HG02981 (cell line): ENCODE results near the gene CCDC188.

Source experiments
- ATAC-seq: cut with Tn5 transposase; IDR thresholded peaks from one replicate; pipeline ENCODE4 v1.9.1; 2021; ENCODE audit warnings: mild to moderate bottlenecking, moderate library complexity; ENCODE audit not compliant: unreplicated experiment

Gene CCDC188

GRCh38 chr22:20151276-20151588 is 377 bp upstream of the CCDC188 start:
- ATAC-seq, result no peak

- no peak for ATAC-seq
Observed at GRCh38 chr22:20149257-20150250, 1.3 kb downstream of the CCDC188 start.

- ATAC-seq, result no peak
Observed at GRCh38 chr22:20148414-20148813, 2.4 kb downstream of the CCDC188 start.

GRCh38 chr22:20147237-20147988 is 3.4 kb downstream of the CCDC188 start:
- no peak for ATAC-seq

DNA sequence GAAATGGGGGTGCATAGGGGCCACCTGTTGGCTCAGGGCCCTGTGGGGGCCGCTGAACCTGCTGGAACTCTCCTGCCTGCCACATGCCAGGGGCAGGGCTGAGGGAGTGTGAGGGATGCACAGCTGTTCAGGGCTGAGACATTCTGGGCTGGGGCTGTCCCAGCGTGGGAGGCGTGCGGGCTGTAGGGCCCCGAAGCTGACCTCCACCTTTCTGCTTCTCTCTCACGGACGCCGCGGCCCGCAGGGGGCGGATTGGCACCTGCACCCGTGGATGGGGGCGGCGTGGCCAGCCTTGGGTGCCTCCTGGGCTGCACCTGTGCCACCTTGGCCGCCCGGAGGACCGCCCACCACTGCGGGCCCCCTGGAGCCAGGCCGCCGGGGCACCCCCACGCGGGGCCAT is 4.1 kb downstream of the CCDC188 start:
- no peak for ATAC-seq

- ATAC-seq, result no peak
Observed at GRCh38 chr22:20145832-20146223, 5.0 kb downstream of the CCDC188 start.

DNA sequence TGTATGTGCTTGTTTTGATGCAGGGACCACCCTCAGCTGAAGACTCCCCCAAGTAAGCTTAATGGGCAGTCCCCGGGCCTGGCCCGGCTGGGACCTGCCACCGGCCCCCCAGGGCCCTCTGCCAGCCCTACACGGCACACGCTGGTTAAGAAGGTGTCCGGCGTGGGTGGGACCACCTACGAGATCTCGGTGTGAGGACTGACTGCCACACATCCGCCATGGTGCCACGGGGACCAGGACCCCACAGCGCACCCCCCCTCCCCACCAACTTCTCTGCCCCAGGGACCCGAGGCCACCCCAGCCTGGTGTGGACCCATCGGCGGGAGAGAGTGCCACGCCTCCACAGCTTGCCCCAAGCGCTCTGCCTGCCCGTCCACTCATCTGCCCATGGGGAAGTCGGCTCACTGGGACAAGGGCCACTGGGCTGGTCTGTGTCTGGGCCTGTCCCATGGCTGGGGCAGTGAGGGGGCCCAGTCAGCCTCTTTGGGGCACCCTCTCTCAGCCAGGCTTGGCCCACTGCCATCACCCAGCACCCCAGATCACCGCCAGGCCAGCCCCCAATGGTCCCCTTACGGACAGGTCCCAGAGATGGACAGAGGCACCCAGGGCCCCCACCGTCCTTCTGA is 5.5 kb downstream of the CCDC188 start:
- no peak for ATAC-seq

DNA sequence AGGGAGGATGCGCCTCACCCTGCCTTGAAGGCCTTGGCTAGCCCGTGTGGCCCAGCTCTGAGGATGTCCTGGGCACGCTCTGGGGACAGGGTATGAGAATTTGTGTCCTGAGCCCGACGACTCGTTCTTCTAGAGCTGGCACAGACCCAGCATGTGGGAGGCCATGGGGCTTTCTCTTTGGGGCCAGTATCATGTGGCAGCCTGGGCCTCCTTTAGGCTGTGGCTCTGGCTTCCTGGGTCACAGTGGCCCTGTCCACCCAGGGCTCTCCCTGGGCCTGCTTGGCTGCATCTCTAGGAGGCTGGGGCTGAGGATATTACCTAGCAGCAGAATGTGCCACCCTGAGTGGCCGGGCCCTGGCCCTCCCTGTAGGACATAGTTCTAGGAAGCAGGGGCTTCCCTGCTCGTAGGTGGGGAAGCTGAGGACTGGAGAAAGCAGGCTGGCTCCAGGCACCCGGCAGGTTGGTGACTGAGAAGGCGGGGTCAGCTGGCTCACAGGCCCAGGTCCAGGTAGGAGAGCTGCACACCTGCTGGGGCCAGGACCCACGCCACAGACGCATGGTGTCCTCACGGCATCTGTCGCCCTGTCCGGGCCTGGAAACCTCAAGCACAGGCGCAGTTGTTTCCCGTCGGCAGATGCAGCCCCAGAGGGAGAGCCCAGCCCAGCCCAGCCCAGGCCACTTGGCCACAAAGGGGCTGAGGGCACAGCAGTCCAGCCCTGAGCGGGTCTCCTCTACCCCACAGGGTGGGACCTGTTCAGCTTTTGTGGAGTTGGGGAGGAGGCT is 6.8 kb downstream of the CCDC188 start:
- ATAC-seq, result no peak

GRCh38 chr22:20142711-20143621 is 7.9 kb downstream of the CCDC188 start:
- no peak for ATAC-seq

GRCh38 chr22:20141186-20142077 is 9.4 kb downstream of the CCDC188 start:
- no peak for ATAC-seq

GRCh38 chr22:20140521-20140964 is 10.3 kb downstream of the CCDC188 start:
- no peak for ATAC-seq

DNA sequence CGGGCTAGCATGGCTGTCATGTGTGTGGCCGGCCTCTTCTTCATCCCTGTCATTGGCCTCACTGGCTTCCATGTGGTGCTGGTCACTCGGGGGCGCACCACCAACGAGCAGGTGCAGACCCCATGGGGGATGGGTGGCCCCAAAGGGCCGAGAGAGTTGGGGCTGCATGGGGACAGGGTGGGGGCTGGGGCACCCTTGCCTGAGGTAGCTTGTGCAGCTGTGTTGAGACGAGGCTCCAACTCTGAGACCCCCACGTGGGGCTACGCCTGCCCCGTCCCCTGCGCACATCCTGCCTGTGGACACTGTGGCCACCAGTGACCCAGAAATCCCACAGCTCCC is 10.8 kb downstream of the CCDC188 start:
- ATAC-seq, result no peak

DNA sequence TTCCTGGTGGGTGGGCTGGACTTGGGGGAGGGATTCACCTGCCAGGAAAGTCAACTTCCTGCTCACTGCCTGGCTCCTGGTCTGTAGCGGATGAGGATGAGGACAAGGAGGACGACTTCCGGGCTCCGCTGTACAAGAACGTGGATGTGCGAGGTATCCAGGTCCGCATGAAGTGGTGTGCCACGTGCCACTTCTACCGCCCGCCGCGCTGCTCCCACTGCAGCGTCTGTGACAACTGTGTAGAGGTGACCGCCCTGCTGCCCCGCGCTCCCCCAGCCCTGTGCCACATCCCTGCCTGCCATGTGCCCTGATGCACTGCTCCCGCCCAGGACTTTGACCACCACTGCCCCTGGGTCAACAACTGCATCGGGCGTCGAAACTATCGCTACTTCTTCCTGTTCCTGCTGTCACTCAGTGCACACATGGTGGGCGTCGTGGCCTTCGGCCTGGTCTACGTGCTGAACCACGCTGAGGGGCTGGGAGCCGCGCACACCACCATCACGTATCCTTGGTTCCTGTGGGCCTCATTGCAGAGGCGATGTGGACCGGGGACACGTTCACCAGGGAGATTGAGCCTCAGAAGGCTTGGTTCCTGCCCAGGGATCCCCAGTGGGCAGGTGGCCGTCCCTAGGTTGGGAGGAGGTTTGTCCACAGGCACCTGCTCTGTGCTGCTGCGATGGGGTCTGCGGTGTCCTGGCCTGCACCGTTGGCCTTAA is 11.3 kb downstream of the CCDC188 start:
- ATAC-seq, result no peak

DNA sequence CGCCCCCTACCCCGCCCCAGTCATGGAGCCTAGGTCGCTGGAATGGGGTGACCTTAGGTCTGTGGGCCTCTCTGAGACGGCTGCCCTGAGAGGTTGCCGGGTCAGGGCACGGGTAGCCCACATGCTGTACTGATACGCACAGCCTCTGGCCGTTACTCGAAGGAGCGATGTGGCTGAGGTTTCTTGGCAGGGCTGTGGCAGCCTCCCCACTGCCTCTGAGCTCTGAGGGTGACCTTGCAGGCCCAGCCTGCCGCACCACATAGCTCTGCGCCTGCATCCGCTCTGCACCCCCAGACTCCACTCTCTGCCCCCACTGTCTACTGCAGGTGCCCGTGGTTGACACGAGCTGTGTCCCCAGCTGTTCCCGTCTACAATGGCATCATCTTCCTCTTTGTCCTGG is 12.0 kb downstream of the CCDC188 start:
- no peak for ATAC-seq

DNA sequence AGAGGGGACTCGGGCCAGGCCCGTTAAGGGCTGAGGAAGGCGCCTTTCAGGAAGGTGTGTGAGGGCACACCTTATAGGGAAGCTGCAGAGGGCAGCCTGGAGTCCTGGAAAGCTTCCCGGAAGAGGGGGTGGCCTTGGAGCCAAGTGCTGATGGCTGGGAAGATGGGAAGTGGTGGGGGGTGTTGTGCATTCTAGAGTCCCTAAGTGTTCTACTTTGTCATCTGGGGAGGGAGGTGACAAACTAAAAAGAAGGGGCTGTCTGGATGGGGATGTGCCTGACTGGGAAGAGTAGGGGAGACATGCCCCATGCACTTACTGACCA is 12.5 kb downstream of the CCDC188 start:
- ATAC-seq, result no peak

DNA sequence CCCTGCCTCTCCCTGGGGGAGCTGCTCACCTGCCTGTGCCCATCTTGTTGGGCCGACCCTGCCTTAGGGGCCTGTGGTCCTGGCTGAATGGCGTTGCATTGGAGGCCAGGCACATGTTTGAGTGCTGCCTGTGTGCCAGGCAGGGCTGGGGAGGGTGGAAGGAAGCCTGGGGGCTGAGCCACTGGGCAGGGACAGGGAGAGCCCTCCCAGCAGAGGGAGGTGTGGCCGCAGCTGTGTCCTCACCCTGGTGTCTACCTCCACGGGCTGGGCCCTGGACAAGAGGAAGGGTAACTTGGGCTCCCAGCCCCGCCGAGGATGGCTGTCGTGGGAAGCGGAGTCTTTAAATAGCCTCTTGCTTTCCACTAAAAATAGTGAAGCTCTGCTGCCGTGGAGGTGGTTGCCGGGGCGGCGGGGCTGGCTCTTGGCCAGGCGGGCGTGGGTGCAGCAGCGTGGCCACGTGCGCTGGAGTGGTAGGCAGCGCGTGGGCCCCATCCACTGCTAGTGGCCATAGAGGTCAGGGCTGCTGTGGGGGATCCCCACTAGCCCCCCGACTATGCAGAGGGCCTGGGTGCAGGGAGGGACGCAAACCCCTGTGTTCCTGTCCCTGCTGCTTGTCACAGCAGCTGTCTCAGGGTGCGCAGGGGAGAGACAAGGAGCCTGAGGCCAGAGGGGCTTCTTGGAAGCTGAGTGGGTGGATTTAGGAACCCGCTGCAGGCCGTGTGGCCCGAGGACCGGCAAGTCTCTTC is 13.0 kb downstream of the CCDC188 start:
- no peak for ATAC-seq

- no peak for ATAC-seq
Observed at GRCh38 chr22:20137113-20137512, 13.7 kb downstream of the CCDC188 start.

DNA sequence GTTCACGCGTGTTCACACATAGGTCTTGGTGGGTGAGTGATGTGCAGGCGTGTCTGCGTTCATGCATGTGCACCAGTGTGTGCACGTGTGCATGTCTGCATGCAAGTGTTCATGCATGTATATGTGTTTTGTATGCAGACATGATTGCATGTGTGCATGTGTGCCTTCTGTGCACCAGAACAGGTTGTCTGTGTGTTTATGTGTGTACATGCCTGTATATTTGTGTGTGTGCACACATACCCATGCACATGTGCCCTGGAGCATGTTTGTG is 14.3 kb downstream of the CCDC188 start:
- no peak for ATAC-seq
